Non-pigmented ciliary epithelial cell (primary cell): ENCODE data around the gene BEST1.
"Not testable (repeated sequence)": the region's sequence is repeated elsewhere in the genome, so short reads cannot be mapped to it uniquely, and the experiment has no call there.

Experiments used
- DNase-seq: peaks from one replicate; pipeline ENCODE4 v3.0.0-alpha.2; 2010; ENCODE audit warnings: low read depth

BEST1 gene

DNA sequence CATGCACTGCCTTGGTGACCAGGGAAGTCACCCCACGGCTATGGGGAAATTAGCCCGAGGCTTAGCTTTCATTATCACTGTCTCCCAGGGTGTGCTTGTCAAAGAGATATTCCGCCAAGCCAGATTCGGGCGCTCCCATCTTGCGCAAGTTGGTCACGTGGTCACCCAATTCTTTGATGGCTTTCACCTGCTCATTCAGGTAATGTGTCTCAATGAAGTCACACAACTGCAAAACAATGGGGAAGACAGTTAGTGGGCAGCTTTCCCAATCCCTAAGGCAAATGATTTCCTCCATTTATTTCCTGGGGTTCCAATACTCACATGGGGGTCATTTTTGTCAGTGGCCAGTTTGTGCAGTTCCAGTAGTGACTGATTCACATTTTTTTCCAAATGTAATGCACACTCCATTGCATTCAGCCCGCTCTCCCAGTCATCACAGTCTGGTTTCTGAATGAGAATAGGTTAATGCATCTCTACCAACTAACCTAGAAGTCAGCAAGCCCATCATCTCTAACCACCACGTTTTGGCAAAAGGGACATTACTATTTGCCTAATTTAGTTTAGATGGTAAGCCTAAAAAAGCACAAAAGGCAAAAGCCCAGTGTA is 14.6 kb downstream of the BEST1 start:
- DNase-seq = not testable (repeated sequence)

DNA sequence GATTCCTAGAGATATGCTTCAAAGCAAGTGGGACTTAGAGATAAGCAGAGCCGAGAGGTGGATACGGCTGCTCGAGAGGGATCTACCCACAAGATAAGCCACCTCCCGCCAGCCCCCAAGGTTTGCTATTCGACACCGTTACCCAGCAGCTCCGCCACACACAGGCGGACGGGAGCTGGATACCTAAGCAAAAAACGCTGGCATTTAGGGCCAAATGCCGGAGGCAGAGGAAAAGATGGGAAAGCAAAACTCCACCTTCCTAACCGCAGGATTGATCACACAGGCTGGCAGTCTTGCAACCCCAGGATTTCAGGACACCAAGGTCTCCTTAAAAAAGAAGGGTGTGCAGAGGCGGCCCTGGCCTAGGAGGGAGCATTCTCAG is 16.6 kb downstream of the BEST1 start:
- DNase-seq = no peak

- no peak for DNase-seq
These were observed 17.2 kb downstream of the BEST1 start, which contains the start of gene FTH1 for GRCh38 chr11:61967116-61967923. Gene FTH1 (minus strand): TSS chr11:61967634. CDS start chr11:61967425, 209 bp downstream.

- no peak for DNase-seq
These were observed 18.0 kb downstream of the BEST1 start for GRCh38 chr11:61967924-61968757.

GRCh38 chr11:61968758-61969390 is 18.7 kb downstream of the BEST1 start:
- DNase-seq = no peak

DNA sequence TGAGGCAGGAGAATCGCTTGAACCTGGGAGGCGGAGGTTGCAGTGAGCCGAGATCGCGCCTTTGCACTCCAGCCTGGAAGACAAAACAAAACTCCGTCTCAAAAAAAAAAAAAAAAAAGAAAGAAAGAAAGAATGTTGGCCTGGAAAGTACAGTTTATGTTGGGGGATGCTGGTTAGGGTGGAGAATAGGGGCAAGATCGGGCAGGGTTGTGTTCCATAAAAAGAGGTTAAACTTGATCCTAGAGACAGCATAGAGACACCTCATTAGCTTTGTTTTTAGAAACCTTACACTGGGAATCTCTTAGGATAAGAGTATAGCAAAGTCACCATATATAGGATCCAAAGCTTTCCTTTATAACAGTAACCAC is 19.2 kb downstream of the BEST1 start:
- DNase-seq = no peak

DNA sequence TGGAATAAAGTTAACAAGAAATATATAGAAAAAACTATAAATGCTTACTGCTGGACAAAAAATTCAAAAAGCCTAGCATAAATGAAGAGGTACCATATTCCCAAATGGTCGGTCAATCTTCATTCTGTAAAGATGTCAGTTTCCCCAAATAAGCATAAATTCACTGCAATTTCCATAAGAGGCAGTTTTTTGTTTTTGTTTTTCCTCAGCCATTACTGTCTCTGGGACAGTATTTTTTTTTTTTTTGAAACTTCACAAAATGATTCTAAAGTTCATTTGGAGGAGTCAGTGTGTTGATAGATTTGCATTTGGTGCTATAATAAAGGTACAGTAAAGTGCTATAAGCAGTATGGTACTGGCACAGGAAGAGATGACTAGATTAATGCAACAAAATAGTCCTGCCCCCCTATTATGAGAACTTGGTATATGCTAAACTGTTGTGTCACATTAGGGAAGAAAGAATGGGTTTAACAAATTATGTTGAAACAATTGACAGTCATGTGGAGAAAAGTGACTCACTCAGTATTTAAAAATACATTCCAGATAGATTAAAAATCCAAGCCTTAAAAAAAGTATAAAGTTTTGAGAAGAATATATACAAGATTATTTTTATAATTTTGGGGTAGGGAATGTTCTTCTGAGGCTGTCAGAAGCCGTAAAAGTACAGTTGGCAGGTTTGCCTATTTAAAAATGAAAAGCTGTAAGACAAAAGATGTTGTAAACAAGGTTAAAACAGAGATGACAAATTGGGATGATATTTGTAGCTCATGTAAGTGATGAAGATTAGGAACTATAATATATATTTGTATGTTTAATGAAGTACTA is 19.9 kb downstream of the BEST1 start:
- DNase-seq = no peak

GRCh38 chr11:61971248-61972111 is 21.3 kb downstream of the BEST1 start:
- DNase-seq = peak; percentile 97

DNA sequence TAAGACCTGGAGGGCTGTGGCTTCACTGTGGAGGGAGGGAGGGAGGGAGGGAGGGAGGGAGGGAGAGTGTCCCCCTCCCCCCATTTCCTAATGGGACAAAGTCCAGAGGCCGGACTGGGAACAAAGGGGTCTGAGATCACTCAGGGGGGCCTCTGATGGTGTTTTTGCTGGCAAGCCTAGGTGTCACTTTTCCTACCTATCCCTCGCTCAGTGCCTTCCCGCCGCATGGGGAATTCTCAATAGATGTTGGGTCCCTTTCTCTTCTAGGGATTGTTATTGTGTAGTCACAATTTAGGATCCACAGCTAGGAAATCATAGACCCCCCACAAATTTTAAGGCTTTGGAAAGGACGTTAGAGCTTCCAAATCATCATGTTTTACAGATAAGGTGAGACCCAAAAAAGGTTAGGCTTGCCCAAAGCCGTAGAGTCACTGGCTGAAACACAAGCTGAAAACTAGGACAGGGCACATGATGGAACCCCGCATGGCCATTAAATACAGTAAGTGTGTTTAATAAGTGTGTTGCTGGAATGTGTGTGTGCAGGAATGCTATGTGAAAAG is 22.0 kb downstream of the BEST1 start:
- DNase-seq = no peak

DNA sequence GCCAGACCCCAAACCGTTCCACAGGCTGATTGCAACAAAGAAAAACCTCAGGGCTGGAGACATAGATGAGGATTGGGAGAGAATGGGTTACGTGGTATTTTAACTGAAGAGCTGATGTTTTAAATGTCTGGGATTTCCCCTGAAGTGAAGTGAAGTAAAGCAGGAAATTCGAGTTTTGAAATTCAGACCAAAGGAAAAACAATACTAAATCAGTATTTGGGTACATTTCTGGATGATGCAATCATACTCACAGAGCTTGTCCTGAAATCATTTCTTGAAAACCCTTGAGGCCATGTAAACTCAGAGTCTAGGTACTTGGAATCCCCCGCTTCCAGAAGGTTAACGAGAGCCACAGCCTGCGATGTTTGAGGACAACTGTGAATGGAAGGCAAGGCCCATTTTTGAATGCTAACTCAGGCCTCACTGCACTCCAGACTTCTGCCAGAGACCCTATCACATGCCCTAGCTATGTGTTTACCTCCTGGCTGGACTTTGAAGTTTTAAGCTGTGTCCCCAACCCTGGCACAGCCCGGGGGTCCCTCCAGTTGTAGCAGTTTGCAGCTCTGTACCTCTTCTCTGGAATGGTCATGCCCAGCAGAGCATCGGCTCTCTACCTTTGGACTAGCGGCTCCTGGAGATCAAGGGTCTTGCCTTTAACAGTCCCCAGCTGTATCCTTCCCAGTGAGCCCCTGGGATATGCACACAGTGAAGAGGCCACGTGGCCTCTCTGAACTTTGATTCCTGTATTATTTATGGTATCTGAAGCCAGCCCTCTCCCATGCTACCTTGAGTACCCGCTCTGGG is 22.7 kb downstream of the BEST1 start:
- DNase-seq = peak; percentile 65

DNA sequence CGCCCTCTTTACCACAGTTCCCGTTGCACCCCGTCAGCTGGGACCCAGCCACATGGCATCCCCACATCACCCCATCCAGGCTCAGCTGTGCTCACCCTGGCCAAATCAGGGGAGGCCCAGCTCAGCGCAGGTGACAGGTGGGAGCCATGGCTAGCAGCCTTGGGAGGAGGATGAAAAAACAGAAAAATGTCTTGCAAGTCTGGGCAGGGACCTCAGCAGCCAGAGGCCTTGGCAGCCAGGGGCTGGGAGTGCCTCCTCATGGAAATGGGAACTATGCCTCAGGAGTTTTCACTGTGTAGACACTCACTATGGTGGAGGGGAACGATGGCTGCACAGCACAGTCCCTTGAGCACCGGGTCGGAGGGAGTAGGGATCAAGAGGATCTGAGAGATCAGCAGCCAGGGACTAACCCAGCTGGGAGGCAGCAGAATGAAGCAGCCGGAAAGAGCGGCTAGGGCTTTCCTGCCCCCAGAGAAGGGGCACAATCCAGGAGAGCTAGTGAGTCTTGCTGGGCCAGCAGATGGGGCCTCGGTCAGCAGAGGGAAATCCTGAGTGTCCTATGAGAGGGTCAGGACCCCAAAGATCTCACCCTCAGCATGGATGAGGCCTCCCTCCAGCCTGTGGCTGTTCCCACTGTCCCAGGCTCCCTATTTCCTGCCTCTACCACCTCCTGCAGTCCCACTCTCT is 23.5 kb downstream of the BEST1 start:
- DNase-seq = no peak

GRCh38 chr11:61974766-61975631 is 24.8 kb downstream of the BEST1 start:
- no peak for DNase-seq

- no peak for DNase-seq
These were observed 25.7 kb downstream of the BEST1 start for GRCh38 chr11:61975638-61976419.

GRCh38 chr11:61976420-61976800 is 26.3 kb downstream of the BEST1 start:
- no peak for DNase-seq

GRCh38 chr11:61976813-61977475 is 26.8 kb downstream of the BEST1 start:
- DNase-seq = no peak
